LNCaP clone FGC (cell line): ENCODE results near the gene ZNF514.

Experiments used
- DNase-seq: peaks from one replicate; pipeline ENCODE4 v3.0.0-alpha.2; 2011; ENCODE audit warnings: low read depth
- H3K4me3 ChIP-seq: 2 replicates; pipeline ENCODE4 v1.5.1; 2011; ENCODE audit warnings: mild to moderate bottlenecking, low read depth, low read length, control low read depth
- CTCF ChIP-seq: IDR thresholded peaks from 2 replicates; pipeline ENCODE4 v1.5.1; 2012; ENCODE audit warnings: mild to moderate bottlenecking; ENCODE audit not compliant: control insufficient read depth, insufficient read depth; ENCODE audit errors: extremely low read depth

Gene ZNF514

DNA sequence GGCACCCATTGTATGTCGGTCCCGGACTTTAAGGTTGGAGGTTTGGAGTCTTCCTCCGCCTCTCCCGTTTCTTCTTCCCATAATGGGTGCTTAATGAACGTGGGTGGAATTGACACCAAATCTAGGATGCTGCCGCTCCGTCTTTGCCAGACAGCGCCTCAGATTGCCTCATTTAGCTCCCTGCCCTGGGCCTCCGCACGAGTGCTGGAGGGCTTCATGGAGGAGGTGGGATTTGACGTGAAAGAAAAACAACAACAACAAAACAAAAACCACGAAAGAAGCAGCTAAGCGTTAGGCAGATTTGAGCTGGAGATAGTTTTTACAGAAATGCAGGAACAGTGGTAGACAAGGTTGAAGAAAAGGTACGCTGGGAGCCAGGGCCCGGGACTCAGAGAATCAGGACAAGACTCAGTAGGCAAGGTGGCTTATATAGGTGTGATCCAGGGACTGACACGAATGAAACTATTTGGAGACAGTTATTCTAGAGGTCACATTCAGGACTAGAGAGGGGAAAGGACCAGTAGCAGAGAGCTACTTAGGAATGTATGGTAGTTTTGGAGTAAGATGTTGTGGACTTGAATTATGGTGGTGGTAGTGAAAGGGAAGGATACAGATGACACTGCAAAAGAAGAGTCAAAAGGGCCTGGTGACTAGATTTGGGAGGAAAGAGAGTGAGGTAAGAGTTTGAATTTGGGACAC is 6.6 kb upstream of the ZNF514 start:
- DNase-seq, result no peak
- no peak for TF ChIP-seq CTCF
- H3K4me3 ChIP-seq, result peak overlapping the region; percentile 93

- DNase-seq, result peak; percentile 91
- TF ChIP-seq CTCF, result no peak
- peak within 1 kb of the TSS; percentile 93 for H3K4me3 ChIP-seq
These were observed 5.9 kb upstream of the ZNF514 start, which contains the start of gene ZNF2 for GRCh38 chr2:95165371-95166064. TSS of gene ZNF2 (plus strand) at chr2:95165809. CDS start at chr2:95176227, 10,418 bp downstream.

DNA sequence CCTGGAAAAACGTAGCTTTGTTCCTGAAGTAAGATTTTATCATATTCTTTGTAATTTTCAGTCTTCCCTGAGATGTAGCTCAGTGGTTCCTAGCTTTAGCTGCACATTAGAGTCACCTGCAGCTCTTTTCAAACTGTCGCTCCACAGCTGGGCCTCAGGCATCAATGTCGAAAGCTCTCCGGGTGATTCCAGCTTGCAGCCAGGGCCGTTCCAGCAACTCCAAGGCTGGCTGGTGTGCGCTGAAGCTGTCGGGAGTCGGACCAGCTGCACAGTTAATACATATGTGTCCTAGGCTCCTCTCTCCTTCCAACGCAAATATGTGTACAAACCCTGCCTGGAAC is 5.4 kb upstream of the ZNF514 start:
- DNase-seq, result no peak
- no peak for TF ChIP-seq CTCF
- peak overlapping the region; percentile 93 for H3K4me3 ChIP-seq

GRCh38 chr2:95158891-95159619 is 593 bp downstream of the ZNF514 start:
- TF ChIP-seq CTCF, result no peak
- H3K4me3 ChIP-seq, result peak overlapping the region; percentile 67
- DNase-seq, result no peak

DNA sequence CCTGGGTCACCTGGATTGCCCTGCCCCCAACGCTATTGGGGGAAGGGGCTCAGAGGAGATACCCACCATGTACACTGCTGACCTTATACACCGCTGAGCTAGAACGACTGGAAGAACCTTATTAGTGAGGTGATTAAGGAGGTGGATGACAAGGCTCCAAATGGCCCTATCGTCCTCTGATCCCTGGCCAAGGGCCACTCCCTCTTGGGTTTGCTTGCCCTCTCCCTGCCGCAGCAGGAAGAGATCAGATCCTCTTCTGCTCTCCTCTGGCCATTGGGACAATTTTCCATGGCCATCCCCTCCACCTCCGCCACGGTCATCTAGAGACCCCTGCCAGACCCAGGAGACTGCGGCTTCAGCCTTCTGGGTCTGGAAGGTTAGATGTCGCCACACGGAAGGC is 1.2 kb downstream of the ZNF514 start:
- no peak for TF ChIP-seq CTCF
- DNase-seq, result no peak

DNA sequence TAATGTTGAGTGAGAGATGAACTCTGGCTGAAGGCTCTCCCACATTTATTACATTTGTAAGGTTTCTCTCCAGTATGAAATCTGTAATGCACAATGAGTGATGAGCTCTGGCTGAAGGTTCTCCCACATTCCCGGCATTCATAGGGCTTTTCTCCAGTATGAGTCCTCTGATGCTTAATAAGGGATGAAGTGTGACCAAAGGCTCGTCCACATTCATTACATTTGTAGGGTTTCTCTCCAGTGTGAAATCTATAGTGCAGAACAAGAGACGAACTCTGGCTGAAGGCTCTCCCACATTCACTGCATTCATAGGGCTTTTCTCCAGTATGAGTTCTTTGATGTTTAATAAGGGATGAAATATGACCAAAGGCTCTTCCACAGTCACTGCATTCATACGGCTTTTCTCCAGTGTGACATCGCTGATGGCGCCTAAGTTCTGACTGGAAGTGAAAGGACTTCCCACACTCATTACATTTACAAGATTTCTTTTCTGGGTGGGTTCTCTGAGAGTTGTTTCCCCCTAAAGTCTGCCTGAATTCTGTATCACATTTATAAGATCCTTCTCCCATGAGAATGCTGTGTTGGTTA is 10.2 kb downstream of the ZNF514 start:
- H3K4me3 ChIP-seq, result no peak overlapping the region
- DNase-seq, result no peak
- TF ChIP-seq CTCF, result no peak

More for the DNA sequence above, 1.2 kb downstream of the ZNF514 start:
- peak overlapping the region; percentile 67 for H3K4me3 ChIP-seq
